GM21717 (cell line): Measurements from ENCODE around the gene GRM4.

Experiments
- ATAC-seq: cut with Tn5 transposase; IDR thresholded peaks from one replicate; pipeline ENCODE4 v1.9.1; 2021; ENCODE audit warnings: mild to moderate bottlenecking, moderate library complexity; ENCODE audit not compliant: unreplicated experiment

GRM4 gene

DNA sequence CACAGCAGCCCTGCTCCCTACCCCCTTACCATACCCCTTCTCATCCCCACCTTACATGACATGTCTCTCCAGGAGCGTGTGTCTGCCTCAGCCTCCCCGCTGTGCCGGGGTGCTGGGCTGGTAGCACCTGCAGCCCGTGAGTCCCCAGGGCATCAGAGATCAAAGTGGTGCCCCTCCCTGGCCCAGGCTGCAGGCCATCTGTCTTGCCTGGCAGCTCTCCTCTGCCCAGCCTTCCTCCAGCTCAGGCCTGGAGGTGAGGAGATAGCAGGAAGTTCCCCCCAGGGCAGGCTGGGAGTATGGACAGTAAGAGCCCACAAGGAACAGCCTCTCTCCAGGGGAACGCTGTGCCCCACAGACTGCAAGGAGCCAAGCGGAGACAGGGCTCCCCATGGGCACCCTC lies 35.3 kb downstream of the GRM4 start:
- ATAC-seq = no peak

- no peak for ATAC-seq
Observed at GRCh38 chr6:34108176-34108575, 37.7 kb downstream of the GRM4 start.

DNA sequence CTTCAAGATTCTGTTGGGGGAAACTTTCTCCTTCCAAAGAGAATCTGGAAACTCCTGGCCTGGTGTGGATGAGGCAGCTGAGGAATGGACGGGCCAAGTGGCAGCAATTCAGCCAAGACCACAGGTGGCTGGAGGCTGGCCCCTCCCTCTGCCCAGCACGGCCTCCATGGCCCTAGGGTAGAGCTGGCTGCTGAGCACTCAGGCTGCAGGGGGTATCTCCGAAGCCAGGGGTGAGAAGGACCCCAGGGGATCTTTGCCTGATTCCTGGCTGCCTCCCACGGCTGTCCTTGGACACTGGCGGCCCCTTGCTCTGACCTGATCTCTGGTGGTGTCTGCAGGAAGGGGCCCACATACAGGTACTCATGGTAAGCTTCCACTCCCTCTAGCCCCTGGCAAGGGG lies 39.0 kb downstream of the GRM4 start:
- no peak for ATAC-seq

DNA sequence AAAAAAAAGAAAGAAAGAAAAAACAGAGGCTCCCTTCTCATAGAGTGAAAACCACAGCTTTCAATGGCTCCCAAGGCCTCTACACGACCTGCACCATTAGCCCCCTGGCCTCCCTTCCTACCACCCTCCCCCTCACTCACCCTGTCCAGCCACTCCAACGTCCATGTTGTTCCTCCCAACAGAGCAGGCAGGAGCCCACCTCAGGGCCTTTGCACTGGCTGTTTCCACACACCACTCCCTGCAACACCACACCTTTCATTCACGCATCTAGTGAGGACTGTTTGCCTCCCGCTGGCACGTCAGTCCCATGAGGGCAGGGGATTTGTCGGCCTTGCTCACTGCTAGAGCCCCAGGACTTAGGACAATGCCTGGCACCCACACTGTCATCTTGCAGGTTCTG lies 39.5 kb downstream of the GRM4 start:
- no peak for ATAC-seq

DNA sequence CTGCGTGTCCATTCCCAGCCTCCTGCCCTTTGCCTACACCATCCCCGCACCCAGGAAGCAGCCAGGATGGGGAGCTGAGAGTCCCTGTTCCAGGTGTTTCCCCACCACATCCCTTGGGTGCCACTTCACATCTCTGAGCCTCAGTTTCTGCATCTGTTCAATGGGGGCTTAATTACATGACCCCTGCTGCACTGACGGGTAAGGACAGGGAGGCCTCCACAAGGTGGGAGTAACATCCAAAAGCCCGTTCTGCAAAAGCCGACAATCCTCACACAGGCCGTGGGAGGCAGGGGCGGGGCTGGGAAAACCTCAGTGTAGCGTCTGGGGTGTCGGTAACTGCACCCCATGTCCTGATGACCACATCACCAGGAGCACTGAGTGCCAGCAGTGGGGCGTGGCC lies 41.3 kb downstream of the GRM4 start:
- no peak for ATAC-seq

GRCh38 chr6:34104186-34104585 lies 41.7 kb downstream of the GRM4 start:
- no peak for ATAC-seq

DNA sequence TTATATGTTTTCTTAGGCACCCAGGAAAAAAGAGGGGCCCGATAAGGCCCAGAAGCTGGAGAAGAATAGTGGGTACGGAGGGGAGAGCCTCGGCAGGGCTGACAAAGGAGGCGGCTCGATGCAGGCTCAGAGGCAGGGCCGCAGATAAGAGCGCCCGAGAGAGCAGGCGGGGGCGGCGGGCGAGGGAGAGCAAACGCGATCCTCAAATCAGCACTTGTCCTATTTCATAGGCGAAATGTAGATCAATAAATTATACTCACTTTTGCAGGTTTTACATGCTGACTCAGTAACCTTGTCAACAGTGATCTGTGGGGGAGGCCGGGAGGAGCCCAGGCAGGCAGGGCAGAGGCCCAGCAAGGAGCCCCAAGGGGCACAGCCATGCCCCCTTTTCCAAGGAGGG lies 42.6 kb downstream of the GRM4 start:
- no peak for ATAC-seq

GRCh38 chr6:34102696-34103095 lies 43.2 kb downstream of the GRM4 start:
- ATAC-seq = no peak

GRCh38 chr6:34102099-34102656 lies 43.7 kb downstream of the GRM4 start:
- no peak for ATAC-seq

DNA sequence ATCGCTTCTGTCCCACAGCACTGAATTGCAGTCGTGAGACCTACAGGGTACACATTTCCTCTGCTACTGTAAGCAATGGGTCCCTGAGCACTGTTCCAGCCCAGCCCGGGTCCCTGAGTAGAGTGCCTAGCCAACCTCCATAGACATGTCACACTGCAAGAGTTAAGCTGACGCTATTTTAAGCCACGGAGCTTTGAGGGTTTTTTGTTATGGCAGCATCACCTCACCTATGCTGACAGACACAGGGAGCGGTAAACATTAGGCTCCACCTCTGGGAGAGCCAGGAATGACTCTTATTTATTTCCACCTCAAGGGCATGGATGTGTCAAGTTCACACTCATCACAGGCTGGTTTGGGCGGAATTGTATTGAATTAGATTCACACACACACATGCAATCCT lies 45.1 kb downstream of the GRM4 start:
- ATAC-seq = no peak

- no peak for ATAC-seq
Observed at GRCh38 chr6:34099878-34100277, 46.0 kb downstream of the GRM4 start.

- no peak for ATAC-seq
Observed at GRCh38 chr6:34098045-34098936, 47.6 kb downstream of the GRM4 start.

- no peak for ATAC-seq
Observed at GRCh38 chr6:34096814-34097213, 49.1 kb downstream of the GRM4 start.

GRCh38 chr6:34096193-34096592 lies 49.7 kb downstream of the GRM4 start:
- no peak for ATAC-seq

DNA sequence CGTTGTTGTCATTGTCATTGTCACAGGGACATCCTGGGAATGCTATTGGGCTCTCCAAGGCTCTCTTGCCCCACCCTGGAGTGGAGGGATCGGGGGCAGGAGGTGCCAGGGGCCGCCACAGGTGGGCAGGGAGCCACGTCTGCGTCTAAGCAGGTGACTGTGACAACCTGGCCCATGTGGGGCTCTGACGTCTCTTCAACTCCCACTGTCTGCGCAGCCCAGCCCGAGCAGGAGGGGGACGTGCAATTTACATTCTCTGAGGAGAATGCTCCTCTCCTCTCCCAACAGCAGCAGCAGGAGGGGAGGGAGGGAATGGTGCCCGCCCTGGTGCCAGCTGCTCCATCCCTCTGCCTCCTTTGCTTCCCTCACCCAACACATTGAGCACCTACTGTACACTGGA lies 50.1 kb downstream of the GRM4 start:
- no peak for ATAC-seq

DNA sequence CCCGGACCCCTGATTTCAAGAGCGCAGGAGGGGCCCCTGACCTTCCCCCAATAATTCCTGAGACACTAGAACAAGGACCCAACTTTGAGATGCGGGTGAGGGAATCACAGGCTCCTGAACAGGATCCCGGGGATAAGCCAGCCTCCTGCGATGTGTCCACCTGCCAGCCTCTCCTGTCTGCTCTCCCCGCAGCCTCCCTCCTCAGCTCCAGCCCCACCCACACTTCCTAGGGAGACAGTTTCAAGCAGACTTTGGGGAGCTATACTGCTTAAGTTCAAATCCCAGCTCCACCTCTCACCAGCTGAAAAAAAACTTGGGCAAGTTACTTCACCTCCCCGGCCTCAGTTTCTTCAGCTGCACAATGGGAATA lies 50.8 kb downstream of the GRM4 start:
- ATAC-seq = no peak

- no peak for ATAC-seq
Observed at GRCh38 chr6:34094474-34095135, 51.3 kb downstream of the GRM4 start.

DNA sequence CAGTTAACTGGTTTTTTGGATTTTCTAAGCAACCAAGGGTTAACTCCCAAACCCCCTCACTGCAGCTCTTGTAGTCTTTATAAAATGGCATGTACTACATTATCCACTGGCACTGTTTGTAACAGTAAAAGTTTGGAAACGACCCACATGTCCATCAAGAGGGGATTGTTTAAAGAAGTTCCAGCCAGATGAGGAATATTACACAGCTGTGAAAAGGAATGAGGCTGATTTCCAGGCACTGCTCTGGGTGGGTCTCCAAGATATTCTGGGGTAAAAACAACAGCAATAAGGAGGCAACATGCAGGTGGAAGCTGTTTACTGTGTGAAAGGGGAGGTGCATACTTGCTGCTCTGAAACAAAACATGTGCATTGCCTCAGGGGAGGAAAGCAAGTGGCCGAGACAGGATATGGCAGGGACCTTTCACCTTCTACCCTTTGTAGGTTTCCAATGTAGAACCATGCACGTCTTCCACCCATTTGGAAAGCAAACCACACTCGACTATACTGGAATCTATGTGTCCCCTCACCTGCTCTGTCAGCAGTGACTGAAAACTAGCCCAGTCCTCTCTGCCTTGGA lies 51.9 kb downstream of the GRM4 start:
- ATAC-seq = no peak

DNA sequence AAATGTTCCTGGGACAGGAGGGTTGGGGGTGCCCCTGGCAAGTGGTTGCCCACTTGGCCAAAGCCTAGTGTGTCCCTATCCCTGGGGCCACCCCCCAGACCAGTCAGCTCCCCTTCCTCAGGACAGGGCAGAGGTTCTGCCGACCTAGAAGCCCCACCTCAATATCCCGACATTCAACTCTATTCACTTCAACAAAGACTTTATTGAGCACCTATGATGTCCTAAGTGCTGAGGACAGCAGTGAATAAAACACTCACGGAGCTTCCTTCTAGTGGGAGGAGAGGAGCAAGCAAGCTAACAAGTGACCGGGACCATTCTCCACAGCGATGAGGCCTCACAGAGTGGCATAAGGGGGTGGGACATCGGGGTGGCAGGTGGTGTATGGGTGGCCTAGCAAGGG lies 52.7 kb downstream of the GRM4 start:
- no peak for ATAC-seq

GRCh38 chr6:34092631-34093030 lies 53.3 kb downstream of the GRM4 start:
- ATAC-seq = no peak

GRCh38 chr6:34090935-34091334 lies 55.0 kb downstream of the GRM4 start:
- no peak for ATAC-seq

DNA sequence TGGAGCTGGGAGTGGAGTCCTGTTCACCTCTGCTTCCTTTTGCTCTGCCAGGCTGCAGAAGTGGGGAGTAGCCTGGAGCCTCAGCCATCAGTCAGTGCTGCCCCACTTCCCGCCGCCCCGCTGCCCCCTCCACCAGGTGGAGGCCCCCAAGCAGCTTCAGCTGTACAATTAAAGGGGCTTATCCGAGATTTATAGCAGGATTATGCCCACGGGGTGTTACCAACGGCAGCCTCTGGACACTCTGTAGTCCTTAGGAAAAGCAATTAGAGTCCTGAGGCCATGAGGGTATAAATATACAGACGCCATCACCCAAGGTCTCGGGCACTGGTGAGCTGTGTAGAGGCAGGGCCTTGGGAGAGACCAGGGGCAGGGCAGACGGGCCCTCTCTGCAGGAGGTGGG lies 55.4 kb downstream of the GRM4 start:
- no peak for ATAC-seq
